Right lobe of liver (tissue), 6 donors: Measurements from ENCODE around the gene GALR1. TPM values are rescaled to one million over a fixed set of nuclear protein-coding genes. Genes with fewer than 3 reads are reported as not detected.

ENCODE experiments used
- ATAC-seq, 4 donors: fragments of 200-7000 bp; cut with Tn5 transposase; one replicate each; pipeline ENCODE4 v1.9.1; 2020; ENCODE audit warnings: mild to moderate bottlenecking in 4 of 4, moderate library complexity in 4 of 4
- DNase-seq, 3 donors: peaks; one replicate each; pipeline ENCODE4 v3.0.0-alpha.2; 2020
- H3K27ac ChIP-seq, 3 donors: fragments of 200-600 bp; one replicate each; pipeline ENCODE4 v1.8.0; 2022
- H3K27me3 ChIP-seq, 2 donors: fragments of 200-600 bp; one replicate each; pipeline ENCODE4 v1.8.0; 2022
- H3K36me3 ChIP-seq, 4 donors: fragments of 200-600 bp; sonication (generic) in 1 of 4; one replicate each; pipeline versions ENCODE4 v1.5.1 to v1.8.0; 2017 to 2022; ENCODE audit warnings: control low read depth in 1 of 4
- H3K4me1 ChIP-seq, 4 donors: fragments of 200-600 bp; sonication (generic) in 1 of 4; one replicate each; pipeline versions ENCODE4 v1.5.1 to v1.8.0; 2017 to 2022; ENCODE audit warnings: control low read depth in 1 of 4
- H3K4me3 ChIP-seq, 3 donors: fragments of 200-600 bp; one replicate each; pipeline ENCODE4 v1.8.0; 2022
- H3K9me3 ChIP-seq, 4 donors: fragments of 200-600 bp; sonication (generic) in 1 of 4; one replicate each; pipeline versions ENCODE4 v1.5.1 to v1.8.0; 2017 to 2022; ENCODE audit warnings: control low read depth in 1 of 4
- POLR2A ChIP-seq: fragments of 450-650 bp; IDR thresholded peaks from one replicate; pipeline ENCODE4 v1.6.1; 2017; ENCODE audit warnings: antibody characterized with exemption, mild to moderate bottlenecking
- WGBS: methylation state at CpG from one replicate; pipeline ENCODE4 v1.1.6; 2018; ENCODE audit warnings: low coverage, low lambda C conversion rate; ENCODE audit not compliant: insufficient coverage; ENCODE audit errors: missing lambda C conversion rate; 5-methylcytosine and 5-hydroxymethylcytosine counted together
- intact Hi-C, 2 donors: fragments of 100-400 bp; cut with DNase I; formaldehyde crosslinking; loops; one replicate each; pipeline versions ENCODE4 v1.11.2 to v1.14.1; 2022
- total RNA-seq, 6 experiments: library from RNA; depleted of rRNA in 2 of 6; stranded (reverse); fragments of >200 nt in 2 of 6; fragmentation: NEBNext Ultra II Directional in 3 of 6; extraction: Animal tissue kit (Norgen Biotek cat#: 25700) in 3 of 6; gene quantifications; one replicate each; pipeline versions ENCODE4 v1.1.0 to v1.2.4, GENCODE V29; 2016 to 2023
- TF ChIP-seq, protein P1 (sequence below), 4 donors: fragments of 200-600 bp in 3 of 4; fragments of 450-650 bp in 1 of 4; IDR thresholded peaks; one replicate each; pipeline versions ENCODE4 v1.5.1 to v1.8.0; 2016 to 2022; ENCODE audit warnings: antibody characterized with exemption in 4 of 4, mild to moderate bottlenecking in 2 of 4
- donor health status: DM: no; HTN: yes; CAD: no.
- donor health status: DM: no; HTN: no; CAD: no.
- donor health status: DM: no; HTN: no; CAD: no.
- donor health status: DM: no; HTN: yes; CAD: no.
- donor health status: DM: no; HTN: yes; CAD: no.

GALR1 gene
- total RNA-seq, 6 experiments from 2014 or later, result 0.05 TPM; not detected in 5

DNA sequence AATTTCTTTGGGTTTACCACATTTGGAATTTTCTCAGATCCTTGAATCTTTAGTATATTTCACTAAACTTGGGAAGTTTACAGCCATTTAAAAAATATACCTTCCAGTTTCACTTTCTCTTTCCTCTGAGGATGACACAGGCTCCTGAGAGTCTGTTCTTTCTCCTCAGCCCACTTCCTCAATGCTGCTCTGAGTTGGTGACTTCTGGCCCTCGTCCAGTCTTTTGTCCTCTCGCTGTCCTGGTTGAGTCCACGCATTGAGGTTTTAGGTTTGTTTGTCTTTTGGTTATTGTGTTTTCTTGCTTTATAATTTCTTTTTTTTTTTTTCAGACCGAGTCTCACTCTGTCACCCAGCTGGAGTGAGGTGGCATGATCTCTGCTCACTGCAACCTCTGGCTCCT is 40.7 kb upstream of the GALR1 start:
- no peak overlapping the region for H3K4me3 ChIP-seq
- DNase-seq (peak in 1 of 3 donors; percentile 42), ATAC-seq (peak; percentile 50 to 62 (median 55))

DNA sequence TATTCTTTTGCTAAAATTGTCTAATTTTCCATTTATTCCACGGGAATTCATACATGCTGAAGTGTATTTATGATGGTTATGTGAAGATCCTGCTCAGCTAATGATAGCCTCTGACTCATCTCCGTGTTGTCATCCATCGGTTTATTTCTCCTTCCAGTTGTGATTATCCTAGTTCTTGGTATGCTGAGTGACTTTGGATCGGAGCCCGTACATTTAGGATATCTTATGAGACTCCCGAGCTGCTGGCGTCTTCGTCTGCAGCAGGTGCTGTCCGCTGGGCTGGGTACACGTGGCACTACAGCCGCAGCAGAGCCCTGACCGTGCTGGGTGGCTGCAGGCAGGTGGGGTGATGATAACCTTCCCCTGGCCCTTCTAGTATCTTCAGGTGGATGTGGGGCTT is 40.1 kb upstream of the GALR1 start:
- intact Hi-C loops, result loop anchor here (10.0 kb wide), 1 partner anchor 65 kb away; no protein-coding TSS in a partner anchor
- no peak for DNase-seq
- H3K4me1 ChIP-seq, result peaks cover 0 to 21% (median 8%) of the 10 kb centered on the region in 4 donors

More for the DNA sequence above, 40.7 kb upstream of the GALR1 start:
- no peaks in the 10 kb centered on the region for H3K9me3 ChIP-seq
- WGBS, result 31% methylated on average over 4 of the region's 4 CpGs
- no peaks in the 10 kb centered on the region for H3K36me3 ChIP-seq
- intact Hi-C loops, result loop anchor here (10.0 kb wide), 1 partner anchor 64 kb away; no protein-coding TSS in a partner anchor
- TF ChIP-seq, protein P1, sequence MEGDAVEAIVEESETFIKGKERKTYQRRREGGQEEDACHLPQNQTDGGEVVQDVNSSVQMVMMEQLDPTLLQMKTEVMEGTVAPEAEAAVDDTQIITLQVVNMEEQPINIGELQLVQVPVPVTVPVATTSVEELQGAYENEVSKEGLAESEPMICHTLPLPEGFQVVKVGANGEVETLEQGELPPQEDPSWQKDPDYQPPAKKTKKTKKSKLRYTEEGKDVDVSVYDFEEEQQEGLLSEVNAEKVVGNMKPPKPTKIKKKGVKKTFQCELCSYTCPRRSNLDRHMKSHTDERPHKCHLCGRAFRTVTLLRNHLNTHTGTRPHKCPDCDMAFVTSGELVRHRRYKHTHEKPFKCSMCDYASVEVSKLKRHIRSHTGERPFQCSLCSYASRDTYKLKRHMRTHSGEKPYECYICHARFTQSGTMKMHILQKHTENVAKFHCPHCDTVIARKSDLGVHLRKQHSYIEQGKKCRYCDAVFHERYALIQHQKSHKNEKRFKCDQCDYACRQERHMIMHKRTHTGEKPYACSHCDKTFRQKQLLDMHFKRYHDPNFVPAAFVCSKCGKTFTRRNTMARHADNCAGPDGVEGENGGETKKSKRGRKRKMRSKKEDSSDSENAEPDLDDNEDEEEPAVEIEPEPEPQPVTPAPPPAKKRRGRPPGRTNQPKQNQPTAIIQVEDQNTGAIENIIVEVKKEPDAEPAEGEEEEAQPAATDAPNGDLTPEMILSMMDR (IDR thresholded peaks at IDR 0.05), result no peak
- TF ChIP-seq POLR2A, result no peak
- no peaks in the 10 kb centered on the region for H3K27me3 ChIP-seq
- H3K27ac ChIP-seq, result peak overlapping the region; percentile 44 to 61 (median 46)
- H3K4me1 ChIP-seq, result peaks cover 0 to 21% (median 8%) of the 10 kb centered on the region in 4 donors

DNA sequence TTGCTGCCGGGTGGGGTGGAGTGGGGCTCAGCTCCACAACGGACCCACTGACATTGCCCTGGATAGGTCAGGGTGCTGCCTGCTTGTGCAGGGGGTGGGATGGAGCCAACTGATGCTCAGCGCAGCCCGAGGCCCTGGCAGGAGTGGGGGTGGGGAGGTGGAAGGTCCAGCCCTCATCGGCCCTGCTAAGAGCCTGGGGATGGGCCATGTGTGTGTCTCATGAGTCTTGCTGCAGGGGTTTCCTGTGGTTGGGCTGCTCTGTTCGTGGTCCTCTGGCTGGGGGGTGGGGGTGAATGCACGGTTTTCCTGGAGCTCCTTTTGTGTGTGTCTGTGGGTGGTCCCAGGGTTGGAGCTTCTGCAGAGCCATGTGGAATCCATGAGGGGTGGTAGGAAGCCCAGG is 39.4 kb upstream of the GALR1 start:
- H3K27ac ChIP-seq, result no peak overlapping the region
- 37% methylated on average over 3 of the region's 7 CpGs for WGBS
- H3K4me1 ChIP-seq, result peaks cover 0 to 21% (median 8%) of the 10 kb centered on the region in 4 donors
- no peak overlapping the region for H3K4me3 ChIP-seq
- no peaks in the 10 kb centered on the region for H3K9me3 ChIP-seq
- no peak for ATAC-seq
- no peaks in the 10 kb centered on the region for H3K36me3 ChIP-seq
- DNase-seq, result no peak
- TF ChIP-seq, protein P1 (IDR thresholded peaks at IDR 0.05), result no peak
- TF ChIP-seq POLR2A, result no peak
- intact Hi-C loops, result loop anchor here in 1 of 2 donors (5.0 kb wide), 1 partner anchor 208 kb away; no protein-coding TSS in a partner anchor
- no peaks in the 10 kb centered on the region for H3K27me3 ChIP-seq

More for the DNA sequence above, 40.1 kb upstream of the GALR1 start:
- Histone ChIP-seq H3K27me3 (no peaks in the 10 kb centered on the region), H3K4me3 (no peak overlapping the region), H3K9me3 (no peaks in the 10 kb centered on the region), H3K27ac (peak overlapping the region in 2 of 3 donors; percentile 33 to 47), H3K36me3 (no peaks in the 10 kb centered on the region)
- no peak for TF ChIP-seq POLR2A
- TF ChIP-seq, protein P1 (IDR thresholded peaks at IDR 0.05), result no peak
- no peak for ATAC-seq
- WGBS, result 83% methylated on average over 11 of the region's 12 CpGs

DNA sequence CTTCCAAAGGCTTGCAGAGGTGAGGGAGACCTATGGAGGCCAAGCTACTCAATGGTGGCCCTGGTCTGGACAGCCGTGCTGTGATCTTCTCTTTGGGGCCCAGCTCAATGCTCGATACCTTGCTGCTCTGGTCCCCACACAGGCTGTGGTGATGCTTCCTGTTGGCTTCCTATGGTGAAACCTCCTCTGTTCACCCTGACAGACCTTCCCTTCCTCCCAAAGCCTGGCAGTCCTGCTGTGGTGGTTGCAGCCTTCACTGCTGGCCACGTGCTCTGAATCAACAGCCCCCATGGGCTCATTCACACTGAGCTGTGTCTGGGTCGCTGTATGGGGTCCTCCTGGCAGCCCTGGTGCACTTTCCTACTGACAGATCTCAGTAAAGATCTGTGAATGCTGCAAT is 31.0 kb upstream of the GALR1 start:
- ATAC-seq (peak in 1 of 4 donors; percentile 27), DNase-seq (no peak)
- 20% methylated on average over 1 of the region's 4 CpGs for WGBS
- Histone ChIP-seq H3K4me3 (no peak overlapping the region), H3K36me3 (no peaks in the 10 kb centered on the region), H3K9me3 (no peaks in the 10 kb centered on the region), H3K27ac (no peak overlapping the region), H3K4me1 (no peaks in the 10 kb centered on the region), H3K27me3 (no peaks in the 10 kb centered on the region)
- intact Hi-C loops, result no loop called here
- TF ChIP-seq, protein P1 (IDR thresholded peaks at IDR 0.05), result no peak
- TF ChIP-seq POLR2A, result no peak
